ENCODE results near the gene MARCHF10.

The MARCHF10 gene

GRCh38 chr17:62653826-62654761 lies 154.0 kb downstream of the MARCHF10 start:
- DNase-seq = no peak

DNA sequence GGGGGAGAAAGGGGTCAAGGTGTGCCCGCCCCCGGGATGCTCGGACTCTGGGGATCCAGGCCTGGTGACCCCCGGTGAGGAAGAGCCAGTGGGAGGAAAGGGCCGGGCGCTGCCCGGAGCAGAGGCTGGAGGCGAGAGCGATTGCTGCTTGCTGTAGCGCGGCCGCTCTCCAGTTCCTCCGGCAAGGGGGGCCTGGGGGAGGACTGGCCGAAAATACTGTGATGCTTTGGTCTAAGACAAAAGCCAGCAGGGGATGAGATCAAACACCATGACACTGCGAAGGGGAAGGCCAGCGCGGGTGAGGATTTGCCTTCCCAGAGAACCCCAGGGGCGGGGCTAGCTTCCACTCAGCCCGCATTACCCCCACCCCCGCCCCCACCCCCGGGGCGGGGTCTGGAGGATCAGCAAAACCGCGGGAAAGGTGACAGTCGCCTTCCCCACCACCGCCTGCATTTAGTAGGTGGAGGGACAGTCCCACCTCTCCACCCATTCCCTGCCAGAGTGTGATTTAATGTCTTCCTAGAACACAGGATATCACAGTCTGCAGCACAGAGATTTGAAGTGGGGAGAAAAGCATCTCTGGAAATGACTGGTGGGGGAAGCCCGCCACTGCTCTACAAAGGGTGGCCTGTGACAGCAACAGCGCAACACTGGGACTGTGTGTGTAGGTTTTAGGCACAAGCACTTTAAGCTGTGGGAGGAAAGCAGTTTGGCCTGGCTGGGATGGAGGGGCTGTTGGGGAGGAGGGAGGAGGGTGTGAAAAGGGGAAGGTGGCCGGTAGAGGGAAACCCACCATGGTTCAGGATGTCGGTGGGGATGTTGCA lies 154.9 kb downstream of the MARCHF10 start:
- DNase-seq = no peak

- DNase-seq = no peak
Measured at GRCh38 chr17:62652251-62653001, 155.7 kb downstream of the MARCHF10 start.
